ENCODE measurements around the gene DOCK1. TPM values are rescaled to one million over a fixed set of nuclear protein-coding genes. Genes with fewer than 3 reads are reported as not detected.
A peak's percentile ranks its signal among the peaks of the same experiment; 100 is the strongest.

The DOCK1 gene
- total RNA-seq, 3 donors from 2014 or later: 50.4 to 101 (median 69.2) TPM

- Histone ChIP-seq H3K4me1 (no peaks in the 10 kb centered on the region), H3K9me3 (no peaks in the 10 kb centered on the region), H3K36me3 (no peaks in the 10 kb centered on the region), H3K27ac (no peak overlapping the region), H3K4me3 (no peak overlapping the region), H3K27me3 (no peaks in the 10 kb centered on the region)
- DNase-seq (ENCODE audit: low spot score in 2 of 2): no peak
- intact Hi-C loops (cut with DNase I; ENCODE audit: low total_unique reads): loop anchor here (5.0 kb wide), 1 partner anchor 1298 kb away; no protein-coding TSS in a partner anchor
- TF ChIP-seq POLR2AphosphoS5 (IDR thresholded peaks at IDR 0.05) (no peak), CTCF (IDR thresholded peaks at IDR 0.05) (no peak), POLR2A (IDR thresholded peaks at IDR 0.05) (no peak)
Observed at GRCh38 chr10:127400216-127400615, 495.0 kb downstream of the DOCK1 start.

- TF ChIP-seq CTCF (IDR thresholded peaks at IDR 0.05) (no peak), POLR2A (IDR thresholded peaks at IDR 0.05) (no peak), POLR2AphosphoS5 (IDR thresholded peaks at IDR 0.05) (no peak)
- Histone ChIP-seq H3K9me3 (no peaks in the 10 kb centered on the region), H3K27me3 (no peaks in the 10 kb centered on the region), H3K4me3 (no peak overlapping the region), H3K27ac (no peak overlapping the region), H3K36me3 (no peaks in the 10 kb centered on the region), H3K4me1 (no peaks in the 10 kb centered on the region)
- DNase-seq (ENCODE audit: low spot score in 2 of 2): no peak
- intact Hi-C loops (cut with DNase I; ENCODE audit: low total_unique reads): loop anchor here (5.0 kb wide), 1 partner anchor 1301 kb away; no protein-coding TSS in a partner anchor
Observed at GRCh38 chr10:127402596-127403409, 497.6 kb downstream of the DOCK1 start.

- Histone ChIP-seq H3K4me3 (no peak overlapping the region), H3K36me3 (no peaks in the 10 kb centered on the region), H3K27me3 (no peaks in the 10 kb centered on the region), H3K27ac (no peak overlapping the region), H3K9me3 (no peaks in the 10 kb centered on the region), H3K4me1 (no peaks in the 10 kb centered on the region)
- intact Hi-C loops (cut with DNase I; ENCODE audit: low total_unique reads): no loop called here
- TF ChIP-seq POLR2AphosphoS5 (IDR thresholded peaks at IDR 0.05): no peak
- TF ChIP-seq POLR2A (IDR thresholded peaks at IDR 0.05): no peak
- TF ChIP-seq CTCF (IDR thresholded peaks at IDR 0.05): no peak
- DNase-seq (ENCODE audit: low spot score in 2 of 2): no peak
Observed at GRCh38 chr10:127405221-127405620, 500.0 kb downstream of the DOCK1 start.

- Histone ChIP-seq H3K27me3 (no peaks in the 10 kb centered on the region), H3K4me3 (no peak overlapping the region), H3K9me3 (no peaks in the 10 kb centered on the region), H3K36me3 (peaks cover 3% of the 10 kb centered on the region), H3K4me1 (no peaks in the 10 kb centered on the region), H3K27ac (no peak overlapping the region)
- TF ChIP-seq POLR2A (IDR thresholded peaks at IDR 0.05) (no peak), POLR2AphosphoS5 (IDR thresholded peaks at IDR 0.05) (no peak), CTCF (IDR thresholded peaks at IDR 0.05) (no peak)
- intact Hi-C loops (cut with DNase I; ENCODE audit: low total_unique reads): no loop called here
- no peak for DNase-seq (ENCODE audit: low spot score in 2 of 2)
Observed at GRCh38 chr10:127406018-127406550, 500.9 kb downstream of the DOCK1 start.

- no peaks in the 10 kb centered on the region for H3K9me3 ChIP-seq
- no peak overlapping the region for H3K4me3 ChIP-seq
- no peaks in the 10 kb centered on the region for H3K27me3 ChIP-seq
- H3K4me1 ChIP-seq: no peaks in the 10 kb centered on the region
- H3K27ac ChIP-seq: no peak overlapping the region
- H3K36me3 ChIP-seq: peaks cover 6% of the 10 kb centered on the region
- peak in 1 of 2 donors; percentile 28 for DNase-seq (ENCODE audit: low spot score in 2 of 2)
- TF ChIP-seq CTCF (IDR thresholded peaks at IDR 0.05): no peak
- TF ChIP-seq POLR2A (IDR thresholded peaks at IDR 0.05): no peak
- no peak for TF ChIP-seq POLR2AphosphoS5 (IDR thresholded peaks at IDR 0.05)
- intact Hi-C loops (cut with DNase I; ENCODE audit: low total_unique reads): no loop called here
Observed at GRCh38 chr10:127407551-127407950, 502.3 kb downstream of the DOCK1 start.

All from breast epithelium (tissue), 4 donors.